Stimulated activated CD8-positive, alpha-beta memory T cell treated with anti-CD3 and anti-CD28 coated beads, Interleukin-15, amount 100 ng/mL, for 4 hours (primary cell): ENCODE measurements around the gene CEP78.
"Not testable (repeated sequence)": the region's sequence is repeated elsewhere in the genome, so short reads cannot be mapped to it uniquely, and the experiment has no call there.

Source experiments
- DNase-seq, 2 donors: peaks; one replicate each; pipeline ENCODE4 v3.0.0-alpha.2; 2020; ENCODE audit warnings: low read depth in 2 of 2

The CEP78 gene

GRCh38 chr9:78234810-78235209 lies 1.1 kb upstream of the CEP78 start:
- no peak for DNase-seq

GRCh38 chr9:78235256-78235761 lies 566 bp upstream of the CEP78 start:
- DNase-seq = no peak

GRCh38 chr9:78236551-78236910 lies 656 bp downstream of the CEP78 start:
- no peak for DNase-seq

DNA sequence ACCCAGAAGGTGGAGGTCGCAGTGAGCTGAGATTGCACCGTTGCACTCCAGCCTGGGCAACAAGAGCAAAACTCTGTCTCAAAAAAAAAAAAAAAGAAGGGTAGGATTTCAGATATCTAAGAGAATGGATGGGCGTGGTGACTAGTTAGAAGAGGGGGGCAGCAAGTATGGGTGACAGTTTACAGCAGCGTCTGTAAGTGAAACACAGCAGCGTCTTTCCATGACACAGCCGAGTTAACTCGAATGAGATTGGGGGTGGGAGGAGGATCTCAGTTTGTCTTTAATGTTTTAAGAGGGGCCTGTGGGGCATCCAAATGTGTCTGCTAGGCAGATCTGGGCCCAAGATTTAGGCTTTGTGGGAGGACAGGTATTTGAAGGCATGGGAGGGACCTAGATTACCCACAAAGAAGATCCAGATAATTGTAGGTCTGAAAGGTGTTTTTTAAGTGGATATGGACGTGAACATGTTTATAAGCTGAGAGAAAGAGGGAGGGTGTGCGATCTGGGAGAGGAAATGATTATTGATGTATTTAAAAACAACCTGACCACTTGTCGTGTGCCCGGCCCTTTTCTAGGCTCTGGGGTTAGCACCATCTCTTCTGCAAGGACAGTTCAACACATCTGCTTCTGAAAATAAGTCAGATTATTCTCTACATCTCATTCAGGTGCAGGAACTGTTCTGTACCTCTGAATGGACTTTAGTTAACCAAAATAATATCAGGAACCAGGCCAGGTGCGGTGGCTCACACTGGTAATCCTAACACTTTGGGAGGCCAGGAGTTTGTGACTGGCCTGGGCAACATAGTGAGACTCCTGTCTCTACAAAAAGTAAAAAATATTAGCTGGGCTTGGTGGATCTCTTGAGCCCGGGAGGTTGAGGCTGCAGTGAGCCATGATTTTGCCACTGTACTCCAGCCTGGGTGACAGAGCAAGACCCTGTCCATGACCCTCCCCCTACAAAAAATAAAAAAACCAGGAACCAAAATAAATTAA lies 2.5 kb downstream of the CEP78 start:
- DNase-seq = no peak

- DNase-seq = no peak
Measured at GRCh38 chr9:78239506-78239905, 3.6 kb downstream of the CEP78 start.

GRCh38 chr9:78242041-78242440 lies 6.2 kb downstream of the CEP78 start:
- no peak for DNase-seq

GRCh38 chr9:78243130-78243529 lies 7.3 kb downstream of the CEP78 start:
- no peak for DNase-seq

GRCh38 chr9:78245401-78245800 lies 9.5 kb downstream of the CEP78 start:
- no peak for DNase-seq

- DNase-seq = no peak
Measured at GRCh38 chr9:78248635-78249034, 12.8 kb downstream of the CEP78 start.

DNA sequence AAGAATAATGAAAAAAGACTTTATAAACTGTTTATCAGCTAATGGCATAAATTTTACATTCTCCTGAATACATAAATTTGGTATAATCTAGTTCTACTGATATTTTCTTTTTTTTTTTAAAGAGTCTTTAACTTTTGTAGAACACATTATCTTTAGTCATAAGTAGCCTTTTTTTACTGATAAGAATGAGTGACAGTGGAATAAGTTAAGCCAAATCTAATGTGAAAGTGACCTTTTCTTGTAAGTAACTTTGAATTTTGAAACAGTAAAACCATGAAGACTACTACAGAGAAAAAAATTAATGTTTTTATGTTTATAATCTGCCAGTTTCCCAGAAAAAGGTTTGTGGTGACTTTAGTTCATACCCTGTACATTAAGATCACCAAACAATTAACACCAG lies 13.7 kb downstream of the CEP78 start:
- no peak for DNase-seq

DNA sequence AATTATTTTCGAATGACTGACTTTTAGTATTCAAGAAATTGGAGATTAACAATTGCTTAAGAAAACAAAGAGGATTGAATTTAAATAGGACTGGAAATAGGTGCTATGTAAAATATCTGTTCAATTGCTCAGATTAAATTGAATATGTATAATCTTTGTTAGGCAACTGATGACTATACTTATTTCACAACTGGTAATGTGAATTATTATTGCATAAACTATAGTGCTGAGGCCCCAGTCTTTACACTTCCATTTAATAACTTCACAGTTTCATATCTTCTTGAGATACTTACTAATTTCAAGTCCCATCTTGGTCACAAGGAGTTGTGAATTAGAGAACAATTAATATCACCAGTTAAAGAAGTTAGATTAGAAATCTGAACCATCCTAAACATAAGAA lies 16.7 kb downstream of the CEP78 start:
- no peak for DNase-seq

- no peak for DNase-seq
Measured at GRCh38 chr9:78253285-78253684, 17.4 kb downstream of the CEP78 start.

DNA sequence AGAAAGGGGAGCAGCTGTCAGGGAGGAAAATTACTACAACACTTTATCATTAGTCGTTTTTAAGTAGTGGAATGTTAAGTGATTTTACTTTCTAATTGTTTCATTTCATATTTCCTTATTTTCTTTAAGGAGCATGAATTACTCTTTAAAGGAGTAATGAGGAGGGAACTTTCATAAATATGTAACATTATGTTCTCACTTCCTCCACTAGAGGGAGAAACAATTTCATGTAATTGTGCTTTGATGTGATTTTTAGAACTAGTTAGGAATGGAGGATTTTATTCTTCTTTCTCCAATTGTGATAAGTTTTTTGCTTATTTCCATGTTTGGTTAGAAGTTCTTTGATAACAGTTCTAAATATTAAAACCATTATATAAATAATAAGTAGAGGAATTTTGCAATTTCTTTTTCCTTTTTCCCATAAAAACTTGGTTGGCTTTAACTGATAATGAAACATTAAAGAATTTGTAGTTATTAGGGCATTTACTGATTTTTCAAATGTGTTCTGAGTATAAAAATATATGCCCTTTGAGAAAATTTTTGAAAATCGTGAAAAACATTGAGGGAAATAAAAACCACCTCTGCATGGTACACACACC lies 25.6 kb downstream of the CEP78 start:
- no peak for DNase-seq

DNA sequence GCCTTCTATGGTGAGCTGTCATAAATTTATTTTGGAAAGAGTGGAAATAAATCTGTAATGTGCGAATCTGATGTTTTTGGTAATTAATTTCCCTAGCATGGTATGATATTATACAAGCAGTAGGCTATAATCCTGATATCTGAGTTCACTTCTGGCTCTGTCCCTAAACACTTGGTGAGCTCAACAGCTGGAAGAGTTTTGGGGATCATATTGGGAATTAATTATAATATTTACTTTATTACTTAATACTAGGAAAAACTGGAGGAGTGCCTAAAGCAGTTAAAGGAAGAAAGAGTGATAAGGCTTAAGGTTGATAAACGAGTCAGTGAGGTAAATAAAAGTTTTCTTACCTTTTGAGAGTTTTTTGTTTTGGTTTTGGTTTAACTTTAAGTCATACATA lies 26.8 kb downstream of the CEP78 start:
- DNase-seq = no peak

- DNase-seq = no peak
Measured at GRCh38 chr9:78267889-78268288, 32.0 kb downstream of the CEP78 start.

DNA sequence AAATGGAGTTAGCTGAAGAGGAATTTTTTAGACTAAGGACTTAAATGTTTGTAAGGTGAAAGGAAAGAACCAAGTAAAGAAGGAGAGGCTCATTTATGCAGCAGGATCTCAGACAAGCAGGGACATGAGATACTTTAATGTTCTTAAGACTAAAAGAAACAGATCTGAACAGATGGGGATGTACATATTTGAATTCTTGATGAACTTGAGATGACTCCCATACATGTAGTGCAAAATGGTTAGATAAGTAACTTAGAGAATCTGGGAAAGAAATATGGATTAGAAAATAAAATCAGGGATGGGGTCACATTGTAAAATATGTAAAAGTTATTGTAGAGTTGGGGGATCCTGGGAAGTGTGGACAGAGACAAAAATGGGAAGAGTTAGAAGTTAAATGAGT lies 33.9 kb downstream of the CEP78 start:
- no peak for DNase-seq

DNA sequence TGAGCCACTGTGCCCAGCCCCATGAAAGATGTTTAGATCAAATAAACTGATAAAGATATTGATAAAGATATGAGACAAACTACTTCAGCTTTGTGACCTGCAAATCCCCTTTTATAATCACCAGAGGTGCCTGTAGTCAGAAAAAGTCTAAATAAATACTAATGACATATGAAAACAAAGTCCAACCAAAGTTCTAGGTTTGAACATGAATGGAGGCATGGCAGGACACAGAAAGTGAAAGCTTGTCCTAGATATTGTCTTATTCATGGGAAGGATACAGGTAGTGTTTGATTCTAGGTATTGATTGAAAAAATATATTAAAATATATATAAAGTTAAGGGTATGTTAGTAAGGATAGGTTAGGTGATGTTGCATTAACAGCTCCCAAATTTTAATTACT lies 36.4 kb downstream of the CEP78 start:
- no peak for DNase-seq

- DNase-seq = no peak
Measured at GRCh38 chr9:78273761-78274160, 37.9 kb downstream of the CEP78 start.

DNA sequence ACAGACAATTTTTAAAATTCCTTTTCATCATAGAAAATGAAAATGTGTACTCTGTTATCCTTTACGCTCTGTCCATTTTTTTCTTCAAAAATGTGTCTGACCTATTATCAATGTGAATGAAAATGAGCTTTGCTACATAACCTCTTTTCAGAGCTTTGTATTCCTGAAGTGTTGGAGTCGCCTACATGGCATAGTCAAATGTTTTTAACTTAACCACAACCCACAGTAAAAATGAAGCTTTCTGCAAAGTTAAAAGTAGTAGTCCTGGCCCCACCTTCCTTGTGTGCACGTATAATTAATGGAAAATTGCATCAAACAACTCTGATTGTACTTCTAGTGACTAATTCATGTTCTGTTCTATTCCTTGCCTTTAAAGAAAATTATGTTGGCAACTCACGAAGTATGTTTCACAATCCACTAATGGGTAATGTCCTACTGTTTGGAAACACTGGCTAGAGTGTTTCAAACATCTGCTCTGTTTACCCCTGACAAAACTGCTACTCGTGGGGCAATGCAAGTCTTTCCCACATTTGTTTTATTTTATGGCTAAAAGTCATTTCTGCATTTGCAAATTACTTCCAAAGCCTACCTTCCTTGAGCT lies 42.4 kb downstream of the CEP78 start:
- DNase-seq = no peak

- DNase-seq = no peak
Measured at GRCh38 chr9:78278801-78279200, 42.9 kb downstream of the CEP78 start.

DNA sequence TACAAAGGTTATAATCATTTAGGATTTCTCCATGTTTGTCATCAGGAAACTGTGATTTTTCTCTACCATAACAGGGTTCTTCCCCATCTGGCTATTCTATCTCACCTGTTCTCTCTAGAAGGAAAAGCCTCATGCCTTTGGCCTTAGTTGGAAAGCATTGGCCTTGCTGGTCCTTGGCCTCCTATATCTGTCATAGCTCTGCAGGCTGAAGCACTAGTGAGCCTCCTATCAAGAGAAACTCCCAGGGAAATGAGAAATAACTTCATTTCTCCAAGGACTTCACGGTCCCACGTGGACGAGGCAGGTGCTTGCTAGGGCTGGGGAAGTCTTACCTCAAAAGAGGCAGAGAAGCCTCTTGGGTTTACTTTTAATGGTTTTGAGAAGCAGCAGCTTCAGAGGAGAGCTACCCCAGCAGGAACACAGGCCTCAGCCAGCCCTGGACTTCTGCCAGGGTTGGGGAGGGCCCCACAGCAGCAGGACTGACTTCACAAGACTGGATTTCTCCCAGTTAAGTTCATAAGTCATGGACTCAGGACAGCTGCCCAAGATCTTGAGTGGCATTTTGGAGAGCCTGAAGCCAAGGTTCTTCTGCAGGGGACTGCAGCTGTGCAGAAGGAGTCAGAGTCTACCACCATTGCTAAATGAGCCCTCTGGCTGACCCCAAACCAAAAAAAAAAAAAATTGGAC lies 45.2 kb downstream of the CEP78 start:
- DNase-seq = no peak

- DNase-seq = not testable (repeated sequence)
Measured at GRCh38 chr9:78284181-78284580, 48.3 kb downstream of the CEP78 start.
